ENCODE measurements around the gene CEP128.
A peak's percentile ranks its signal among the peaks of the same experiment; 100 is the strongest.

Gene CEP128

GRCh38 chr14:80605536-80605935 is 336.0 kb downstream of the CEP128 start:
- no peak for TF ChIP-seq CTCF (IDR thresholded peaks at IDR 0.05; ENCODE audit: borderline replicate concordance, extremely low read depth, low read length, poor library complexity, severe bottlenecking)
- no peak for TF ChIP-seq EZH2 (IDR thresholded peaks at IDR 0.05; ENCODE audit: borderline replicate concordance, low read depth, low read length, severe bottlenecking)
- no peaks in the 10 kb centered on the region for H4K20me1 ChIP-seq (ENCODE audit: insufficient read depth, low read length)
- H3K9ac ChIP-seq (ENCODE audit: low read depth, low read length), result no peak overlapping the region
- H3K9me3 ChIP-seq (ENCODE audit: insufficient read depth, low read length, severe bottlenecking), result no peaks in the 10 kb centered on the region
- H3K79me2 ChIP-seq (ENCODE audit: insufficient read depth, low read length), result no peaks in the 10 kb centered on the region
- H3K4me3 ChIP-seq (ENCODE audit: low read depth in 1 of 2, low read length in 2 of 2), result no peak overlapping the region
- DNase-seq (no peak), ATAC-seq (ENCODE audit: insufficient read depth, low read depth) (no peak)
- no peak overlapping the region for H3K4me2 ChIP-seq (ENCODE audit: insufficient read depth, low read length)
- no peaks in the 10 kb centered on the region for H3K4me1 ChIP-seq (ENCODE audit: insufficient read depth, low read length)
- no peak overlapping the region for H3K27ac ChIP-seq (ENCODE audit: low read length)
- H3K27me3 ChIP-seq (ENCODE audit: insufficient read depth, low read length, poor library complexity), result no peaks in the 10 kb centered on the region
- no peaks in the 10 kb centered on the region; the same call in 1 of the 2 replicates for H3K36me3 ChIP-seq (ENCODE audit: insufficient read depth, low read length)
- H2AFZ ChIP-seq (ENCODE audit: low read depth, low read length), result no peak overlapping the region

GRCh38 chr14:80602946-80603345 is 338.6 kb downstream of the CEP128 start:
- ATAC-seq (ENCODE audit: insufficient read depth, low read depth) (no peak), DNase-seq (no peak)
- Histone ChIP-seq H3K79me2 (ENCODE audit: insufficient read depth, low read length) (no peaks in the 10 kb centered on the region), H3K36me3 (ENCODE audit: insufficient read depth, low read length) (no peaks in the 10 kb centered on the region; the same call in 1 of the 2 replicates), H3K9me3 (ENCODE audit: insufficient read depth, low read length, severe bottlenecking) (no peaks in the 10 kb centered on the region), H3K4me3 (ENCODE audit: low read depth in 1 of 2, low read length in 2 of 2) (no peak overlapping the region), H3K4me2 (ENCODE audit: insufficient read depth, low read length) (no peak overlapping the region), H2AFZ (ENCODE audit: low read depth, low read length) (no peak overlapping the region), H3K27ac (ENCODE audit: low read length) (no peak overlapping the region), H4K20me1 (ENCODE audit: insufficient read depth, low read length) (no peaks in the 10 kb centered on the region), H3K4me1 (ENCODE audit: insufficient read depth, low read length) (no peaks in the 10 kb centered on the region), H3K27me3 (ENCODE audit: insufficient read depth, low read length, poor library complexity) (no peaks in the 10 kb centered on the region), H3K9ac (ENCODE audit: low read depth, low read length) (no peak overlapping the region)
- no peak for TF ChIP-seq EZH2 (IDR thresholded peaks at IDR 0.05; ENCODE audit: borderline replicate concordance, low read depth, low read length, severe bottlenecking)
- no peak for TF ChIP-seq CTCF (IDR thresholded peaks at IDR 0.05; ENCODE audit: borderline replicate concordance, extremely low read depth, low read length, poor library complexity, severe bottlenecking)

GRCh38 chr14:80587096-80587724 is 354.3 kb downstream of the CEP128 start:
- TF ChIP-seq EZH2 (IDR thresholded peaks at IDR 0.05; ENCODE audit: borderline replicate concordance, low read depth, low read length, severe bottlenecking) (no peak), CTCF (IDR thresholded peaks at IDR 0.05; ENCODE audit: borderline replicate concordance, extremely low read depth, low read length, poor library complexity, severe bottlenecking) (peak; percentile 66)
- Histone ChIP-seq H3K4me1 (ENCODE audit: insufficient read depth, low read length) (peaks cover 8% of the 10 kb centered on the region; the same call in 1 of the 2 replicates), H3K9ac (ENCODE audit: low read depth, low read length) (no peak overlapping the region), H3K79me2 (ENCODE audit: insufficient read depth, low read length) (no peaks in the 10 kb centered on the region), H2AFZ (ENCODE audit: low read depth, low read length) (no peak overlapping the region), H3K9me3 (ENCODE audit: insufficient read depth, low read length, severe bottlenecking) (no peaks in the 10 kb centered on the region), H3K36me3 (ENCODE audit: insufficient read depth, low read length) (peaks cover 5% of the 10 kb centered on the region; the same call in 1 of the 2 replicates), H3K4me2 (ENCODE audit: insufficient read depth, low read length) (no peak overlapping the region), H3K27me3 (ENCODE audit: insufficient read depth, low read length, poor library complexity) (no peaks in the 10 kb centered on the region), H4K20me1 (ENCODE audit: insufficient read depth, low read length) (no peaks in the 10 kb centered on the region), H3K27ac (ENCODE audit: low read length) (0 out of 2 replicates have a peak overlapping the region, but pooled peaks have one; percentile 23), H3K4me3 (ENCODE audit: low read depth in 1 of 2, low read length in 2 of 2) (no peak overlapping the region)
- peak; percentile 79 for ATAC-seq (ENCODE audit: insufficient read depth, low read depth)
- DNase-seq, result peak; percentile 11

All from DND-41 (cell line).